Measurements from ENCODE around the gene DUSP8. TPM values are rescaled to one million over a fixed set of nuclear protein-coding genes. Genes with fewer than 3 reads are reported as not detected.

The DUSP8 gene
- total and polyA plus RNA-seq, 2 of the 8 experiments (the other 6 are each of a cell fraction or from before 2014, with no cell fraction given), result 2.8 to 3.6 TPM

- TF ChIP-seq YY1 (IDR thresholded peaks at IDR 0.05; ENCODE audit: low read depth, low read length), result no peak
- no peak for TF ChIP-seq BCL11A (IDR thresholded peaks at IDR 0.05; ENCODE audit: low read depth in 2 of 2, low read length in 2 of 2)
- TF ChIP-seq JUND (IDR thresholded peaks at IDR 0.05; ENCODE audit: low read length), result no peak
- no peak for TF ChIP-seq USF2 (IDR thresholded peaks at IDR 0.05; ENCODE audit: low read length)
- no peak for TF ChIP-seq SAP30 (IDR thresholded peaks at IDR 0.05; ENCODE audit: insufficient read depth, insufficient replicate concordance, low read length)
- no peak for TF ChIP-seq SP1 (IDR thresholded peaks at IDR 0.05; ENCODE audit: low read depth, low read length)
- no peak for TF ChIP-seq SP2 (IDR thresholded peaks at IDR 0.05; ENCODE audit: low read length)
- no peak for TF ChIP-seq SP4 (IDR thresholded peaks at IDR 0.05; ENCODE audit: low read length)
These were observed 32.0 kb downstream of the DUSP8 start (continued) for GRCh38 chr11:1540074-1540473.
